HG03439 (cell line): ENCODE results near the gene HOXA10.

Source experiments
- ATAC-seq: cut with Tn5 transposase; IDR thresholded peaks from one replicate; pipeline ENCODE4 v1.9.1; 2021; ENCODE audit warnings: mild to moderate bottlenecking, moderate library complexity; ENCODE audit not compliant: unreplicated experiment

The HOXA10 gene

GRCh38 chr7:27146491-27147198 lies 27.5 kb downstream of the HOXA10 start:
- no peak for ATAC-seq

DNA sequence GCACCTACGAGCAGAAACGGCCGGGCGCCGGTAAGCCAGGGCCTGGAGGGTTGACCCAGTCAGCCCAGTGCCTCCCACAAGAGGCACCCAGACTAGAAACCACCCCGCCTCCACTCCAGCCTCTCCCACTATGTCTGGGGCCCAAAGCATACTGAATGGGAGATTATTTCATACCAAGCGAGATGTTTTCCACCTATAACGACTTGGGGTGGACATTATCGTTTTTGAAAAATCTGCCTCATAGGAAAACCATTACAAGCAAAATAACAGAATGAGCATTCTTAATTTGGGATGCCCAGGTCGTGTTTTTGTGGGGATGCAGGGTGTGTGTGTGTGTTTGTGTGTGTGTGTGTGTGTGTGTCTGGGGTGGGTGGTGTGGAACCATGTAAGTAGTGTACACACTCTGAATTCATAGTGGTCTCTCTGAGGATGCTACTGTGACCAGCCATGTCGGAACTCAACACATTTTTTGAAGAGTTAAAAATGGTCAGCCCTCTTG lies 28.2 kb downstream of the HOXA10 start:
- no peak for ATAC-seq

GRCh38 chr7:27145165-27145913 lies 28.8 kb downstream of the HOXA10 start:
- no peak for ATAC-seq

DNA sequence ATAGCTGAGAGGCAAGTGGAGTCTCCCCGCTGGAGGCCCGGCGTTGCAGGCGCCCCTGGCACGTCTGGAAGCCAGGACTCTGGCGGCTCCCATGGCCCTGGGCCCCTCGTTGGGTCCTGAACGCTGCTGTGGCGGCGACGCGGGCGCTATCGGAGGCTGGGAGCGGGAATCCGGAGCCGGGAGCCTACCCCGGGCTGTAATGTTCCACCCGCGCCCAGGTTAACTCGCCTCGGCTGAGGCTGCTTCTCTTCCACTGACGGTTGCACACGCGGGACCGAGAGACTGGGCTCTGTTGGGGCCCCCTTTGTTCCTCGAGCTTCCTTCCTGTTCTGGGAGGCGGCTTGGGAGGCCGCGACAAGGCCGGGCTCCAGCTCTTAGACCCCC lies 29.3 kb downstream of the HOXA10 start:
- no peak for ATAC-seq

DNA sequence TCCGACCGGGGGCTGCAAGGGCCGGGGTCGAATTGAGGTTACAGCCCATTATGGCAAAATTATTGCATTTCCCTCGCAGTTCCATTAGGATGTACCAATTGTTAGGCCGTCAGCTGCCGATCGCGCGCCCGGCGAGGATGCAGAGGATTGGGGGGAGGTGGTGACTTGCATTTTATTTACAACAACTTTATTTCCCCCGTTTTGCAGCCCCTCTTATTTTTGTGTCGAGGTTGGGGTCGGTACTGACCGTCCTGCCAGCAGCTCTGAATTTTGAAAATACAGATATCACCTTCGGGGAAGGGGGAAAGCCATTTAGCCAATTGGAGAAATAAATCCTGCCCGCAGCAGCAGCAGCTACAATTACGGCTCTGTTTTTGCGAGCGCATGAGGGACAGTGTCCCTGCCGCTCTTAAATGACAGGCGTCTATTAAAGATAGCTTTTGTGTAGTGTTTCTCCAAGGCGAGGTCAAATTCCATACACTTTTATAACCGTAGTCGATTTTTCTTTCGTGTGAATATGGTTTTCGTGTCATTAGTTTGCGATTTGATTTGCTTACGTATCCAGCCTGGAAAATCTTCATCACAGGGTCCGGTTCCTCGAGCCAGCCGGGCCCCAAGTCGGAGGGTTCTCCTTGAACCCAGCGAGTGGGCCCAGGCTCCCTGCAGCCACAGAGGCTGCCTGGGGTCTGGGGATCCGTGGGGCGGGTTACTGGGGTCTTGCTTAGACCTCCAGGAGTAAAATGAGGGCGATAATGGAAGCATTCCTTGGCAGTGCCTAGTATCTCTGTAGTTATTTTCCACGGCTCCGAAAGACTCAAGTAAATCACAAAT lies 30.0 kb downstream of the HOXA10 start:
- no peak for ATAC-seq

DNA sequence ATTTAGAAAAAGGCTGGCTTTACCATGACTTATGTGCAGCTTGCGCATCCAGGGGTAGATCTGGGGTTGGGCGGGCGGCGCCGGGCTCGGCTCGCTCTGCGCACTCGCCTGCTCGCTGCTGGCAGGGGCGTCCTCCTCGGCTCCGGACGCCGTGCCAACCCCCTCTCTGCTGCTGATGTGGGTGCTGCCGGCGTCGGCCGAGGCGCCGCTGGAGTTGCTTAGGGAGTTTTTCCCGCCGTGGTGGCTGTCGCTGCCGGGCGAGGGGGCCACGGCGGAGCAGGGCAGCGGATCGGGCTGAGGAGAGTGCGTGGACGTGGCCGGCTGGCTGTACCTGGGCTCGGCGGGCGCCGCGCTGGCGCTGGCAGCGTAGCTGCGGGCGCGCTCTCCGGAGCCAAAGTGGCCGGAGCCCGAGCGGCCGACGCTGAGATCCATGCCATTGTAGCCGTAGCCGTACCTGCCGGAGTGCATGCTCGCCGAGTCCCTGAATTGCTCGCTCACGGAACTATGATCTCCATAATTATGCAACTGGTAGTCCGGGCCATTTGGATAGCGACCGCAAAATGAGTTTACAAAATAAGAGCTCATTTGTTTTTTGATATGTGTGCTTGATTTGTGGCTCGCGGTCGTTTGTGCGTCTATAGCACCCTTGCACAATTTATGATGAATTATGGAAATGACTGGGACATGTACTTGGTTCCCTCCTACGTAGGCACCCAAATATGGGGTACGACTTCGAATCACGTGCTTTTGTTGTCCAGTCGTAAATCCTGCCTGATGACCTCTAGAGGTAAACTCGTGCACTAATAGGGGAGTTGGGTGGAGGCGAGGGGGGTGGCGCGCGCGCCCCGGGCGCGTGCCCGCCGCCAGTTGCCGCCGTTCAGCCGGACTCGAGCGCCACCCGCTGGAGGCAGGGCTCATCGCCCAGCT lies 30.8 kb downstream of the HOXA10 start, which contains the start of gene HOXA5:
HOXA5 (minus strand) TSS at position 659 of the 927 bp plus-strand sequence; CDS start at position 585, 74 bp downstream.
- no peak for ATAC-seq

GRCh38 chr7:27142580-27143022 lies 31.5 kb downstream of the HOXA10 start:
- ATAC-seq, result no peak

- ATAC-seq, result no peak
Observed at GRCh38 chr7:27141923-27142579, 32.1 kb downstream of the HOXA10 start.

GRCh38 chr7:27141137-27141922 lies 32.8 kb downstream of the HOXA10 start:
- ATAC-seq, result no peak

GRCh38 chr7:27140126-27140857 lies 33.8 kb downstream of the HOXA10 start:
- ATAC-seq, result no peak

- no peak for ATAC-seq
Observed at GRCh38 chr7:27139334-27140125, 34.6 kb downstream of the HOXA10 start.

GRCh38 chr7:27138985-27139333 lies 35.2 kb downstream of the HOXA10 start:
- no peak for ATAC-seq

- ATAC-seq, result no peak
Observed at GRCh38 chr7:27138472-27138871, 35.6 kb downstream of the HOXA10 start.

GRCh38 chr7:27137640-27138315 lies 36.3 kb downstream of the HOXA10 start:
- no peak for ATAC-seq

DNA sequence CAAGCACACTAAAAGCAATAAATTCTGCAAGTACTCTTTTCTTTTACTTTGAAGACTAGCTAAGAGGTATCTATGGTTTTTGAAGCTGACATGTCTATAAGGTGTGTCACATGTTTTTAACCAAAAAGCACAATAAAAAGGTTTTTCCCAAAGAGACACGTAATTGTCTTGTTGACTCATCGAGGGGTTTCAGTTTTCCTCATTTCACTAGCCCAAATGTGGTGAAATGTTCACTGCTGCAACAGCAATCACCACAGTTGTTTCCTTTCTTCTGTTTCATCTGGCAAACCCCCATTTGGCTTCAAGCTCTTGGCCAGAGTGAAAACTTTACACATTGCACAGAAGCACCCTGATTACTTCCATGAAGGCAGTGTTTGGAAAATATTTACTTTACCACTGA lies 39.7 kb downstream of the HOXA10 start:
- ATAC-seq, result no peak

DNA sequence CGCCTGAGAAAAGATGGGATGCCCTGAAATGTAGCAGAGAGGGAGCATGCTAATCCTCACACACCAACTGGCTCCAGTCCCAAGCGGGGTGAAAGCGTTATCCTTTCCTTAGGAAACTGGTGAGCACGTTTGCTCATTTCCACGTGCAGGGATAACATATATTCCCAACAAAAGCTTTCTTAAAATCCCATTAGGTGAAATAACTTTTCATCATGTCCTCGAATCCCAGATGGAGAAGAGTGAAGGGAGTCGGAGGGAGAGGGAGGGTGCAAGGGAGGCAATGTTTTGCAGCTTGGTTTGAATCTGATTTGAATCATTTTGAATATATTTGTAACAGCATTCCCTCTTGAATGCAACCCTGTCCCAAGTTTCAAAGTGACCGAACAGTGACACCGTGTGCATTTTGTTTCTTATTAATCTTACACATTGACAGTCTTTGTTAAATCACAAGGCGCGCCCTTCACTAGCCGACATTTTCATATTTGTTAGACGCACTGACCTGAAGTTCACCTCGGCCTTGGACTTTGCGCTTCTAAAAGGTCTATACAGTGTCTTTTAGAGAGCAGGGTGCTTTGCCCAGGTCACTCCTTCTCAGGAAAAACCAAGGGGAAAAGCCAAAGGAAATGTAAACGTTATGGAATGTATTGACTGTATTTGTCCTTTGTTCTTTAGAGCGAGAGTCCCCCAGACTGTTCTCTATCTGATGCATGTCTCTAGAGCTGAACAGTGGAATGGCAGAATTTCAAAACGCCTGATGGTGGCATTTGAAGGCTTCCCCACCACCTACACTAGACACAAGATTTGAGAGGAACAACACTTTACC lies 40.5 kb downstream of the HOXA10 start:
- ATAC-seq, result no peak
